Immature natural killer cell (primary cell): Measurements from ENCODE around the gene CCND3. TPM values are rescaled to one million over a fixed set of nuclear protein-coding genes. Genes with fewer than 3 reads are reported as not detected.
A peak's percentile ranks its signal among the peaks of the same experiment; 100 is the strongest.

ENCODE experiments used
- DNase-seq, 3 donors: peaks; one replicate each; pipeline ENCODE4 v3.0.0; 2022; ENCODE audit warnings: mixed read lengths in 1 of 3
- H3K27ac Mint-ChIP-seq, 6 donors: one replicate each; pipeline ENCODE4 v1.8.0; 2020; ENCODE audit warnings: mixed read lengths in 6 of 6, mild to moderate bottlenecking in 5 of 6, inconsistent platforms in 4 of 6, moderate library complexity in 3 of 6
- H3K27me3 Mint-ChIP-seq, 3 donors: one replicate each; pipeline ENCODE4 v1.8.0; 2020 to 2021; ENCODE audit warnings: low read depth in 3 of 3, mild to moderate bottlenecking in 3 of 3, mixed read lengths in 3 of 3, moderate library complexity in 3 of 3, inconsistent platforms in 1 of 3
- H3K36me3 Mint-ChIP-seq, 3 donors: one replicate each; pipeline ENCODE4 v1.8.0; 2020; ENCODE audit warnings: mixed read lengths in 3 of 3, inconsistent platforms in 2 of 3, mild to moderate bottlenecking in 2 of 3
- H3K4me1 Mint-ChIP-seq, 2 donors: one replicate each; pipeline ENCODE4 v1.8.0; 2020; ENCODE audit warnings: inconsistent platforms in 2 of 2, mild to moderate bottlenecking in 2 of 2, mixed read lengths in 2 of 2, moderate library complexity in 1 of 2
- H3K4me3 Mint-ChIP-seq, 5 donors: one replicate each; pipeline ENCODE4 v1.8.0; 2020; ENCODE audit warnings: mild to moderate bottlenecking in 5 of 5, mixed read lengths in 5 of 5, inconsistent platforms in 3 of 5, moderate library complexity in 3 of 5
- H3K9me3 Mint-ChIP-seq, 6 donors: one replicate each; pipeline ENCODE4 v1.8.0; 2020; ENCODE audit warnings: mild to moderate bottlenecking in 6 of 6, mixed read lengths in 6 of 6, inconsistent platforms in 4 of 6, moderate library complexity in 3 of 6
- polyA plus RNA-seq, 3 donors: library from polyadenylated mRNA; unstranded; fragments of 300-500 nt; fragmentation: Illumina TruSeq; gene quantifications; one replicate each; pipeline ENCODE4 v1.2.3, GENCODE V29; 2021

Gene CCND3
- polyA plus RNA-seq, 3 donors from 2014 or later = 782 to 1,087 (median 1,041) TPM

DNA sequence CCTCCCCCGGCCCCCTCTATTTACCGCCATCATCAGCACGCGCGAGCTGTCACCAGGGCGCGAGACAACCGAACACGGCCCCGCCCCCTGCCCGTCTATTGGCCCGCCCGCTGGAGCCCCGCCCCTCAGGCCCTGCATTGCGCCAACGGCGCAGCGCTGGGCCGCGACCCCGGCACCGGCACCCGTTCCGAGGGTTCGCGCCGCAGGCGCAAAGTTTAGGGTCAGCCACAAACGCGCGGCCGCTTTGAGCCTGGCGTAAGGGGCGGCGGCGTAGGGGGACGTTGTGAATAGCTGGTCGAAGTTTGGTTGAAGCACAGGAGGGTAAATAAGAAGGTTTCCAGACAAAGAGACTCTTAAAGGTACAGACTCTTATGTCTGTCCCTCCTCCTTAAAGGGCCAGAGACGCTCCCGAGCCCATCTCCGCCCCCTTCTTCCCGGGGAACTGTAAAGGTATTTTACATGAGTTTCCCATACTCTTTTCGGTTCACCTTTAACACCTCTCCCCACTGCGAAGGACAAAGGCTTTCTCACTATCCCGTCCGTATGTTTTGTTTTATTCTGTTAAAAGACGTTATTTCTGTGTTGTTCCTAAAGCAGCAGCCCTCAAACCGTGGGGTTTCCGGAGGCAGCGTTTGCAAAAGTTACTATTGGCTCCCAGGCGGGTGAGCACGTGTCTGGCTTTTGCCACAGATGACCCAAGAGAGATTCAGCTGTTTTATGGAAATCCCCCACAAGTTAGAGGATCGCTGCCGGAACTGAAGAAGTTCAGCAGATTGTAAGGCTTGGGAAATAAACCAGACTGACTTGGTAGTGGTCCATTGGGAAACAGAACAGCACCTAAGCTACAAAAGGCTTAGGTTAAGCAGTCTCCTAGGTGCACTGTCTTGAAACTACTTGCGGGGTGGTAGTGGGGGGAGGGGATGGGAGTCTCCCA lies 46.0 kb downstream of the CCND3 start, which contains the start of gene USP49:
Gene USP49, minus strand, starts transcription at position 76 of the 934 bp plus-strand sequence. CDS start 88,392 bp downstream, outside the sequence.
- Mint-ChIP-seq H3K27me3 (peaks cover 0 to 3% (median 3%) of the 10 kb centered on the region in 3 donors), H3K4me1 (peaks cover 11 to 12% of the 10 kb centered on the region in 2 donors), H3K4me3 (no peak within 1 kb of the TSS), H3K27ac (peak within 1 kb of the TSS in 4 of 6 donors; percentile 90 to 96 (median 92)), H3K36me3 (no peaks in the 10 kb centered on the region), H3K9me3 (no peaks in the 10 kb centered on the region)
- DNase-seq = peak; percentile 90 to 91 (median 91)

- no peak overlapping the region for H3K4me3 Mint-ChIP-seq
- peak overlapping the region in 3 of 6 donors; percentile 90 to 96 (median 93) for H3K27ac Mint-ChIP-seq
- peaks cover 0 to 3% (median 1%) of the 10 kb centered on the region in 3 donors for H3K27me3 Mint-ChIP-seq
- no peaks in the 10 kb centered on the region for H3K36me3 Mint-ChIP-seq
- no peaks in the 10 kb centered on the region for H3K9me3 Mint-ChIP-seq
- DNase-seq = peak in 2 of 3 donors; percentile 3 to 10
- H3K4me1 Mint-ChIP-seq = peaks cover 11 to 12% of the 10 kb centered on the region in 2 donors
Measured at GRCh38 chr6:41894366-41895299, 47.0 kb downstream of the CCND3 start.

- H3K36me3 Mint-ChIP-seq = no peaks in the 10 kb centered on the region
- no peaks in the 10 kb centered on the region for H3K9me3 Mint-ChIP-seq
- peaks cover 11 to 12% of the 10 kb centered on the region in 2 donors for H3K4me1 Mint-ChIP-seq
- DNase-seq = no peak
- H3K27ac Mint-ChIP-seq = no peak overlapping the region
- no peak overlapping the region for H3K4me3 Mint-ChIP-seq
- H3K27me3 Mint-ChIP-seq = peaks cover 0 to 3% (median 1%) of the 10 kb centered on the region in 3 donors
Measured at GRCh38 chr6:41892921-41893564, 48.6 kb downstream of the CCND3 start.

DNA sequence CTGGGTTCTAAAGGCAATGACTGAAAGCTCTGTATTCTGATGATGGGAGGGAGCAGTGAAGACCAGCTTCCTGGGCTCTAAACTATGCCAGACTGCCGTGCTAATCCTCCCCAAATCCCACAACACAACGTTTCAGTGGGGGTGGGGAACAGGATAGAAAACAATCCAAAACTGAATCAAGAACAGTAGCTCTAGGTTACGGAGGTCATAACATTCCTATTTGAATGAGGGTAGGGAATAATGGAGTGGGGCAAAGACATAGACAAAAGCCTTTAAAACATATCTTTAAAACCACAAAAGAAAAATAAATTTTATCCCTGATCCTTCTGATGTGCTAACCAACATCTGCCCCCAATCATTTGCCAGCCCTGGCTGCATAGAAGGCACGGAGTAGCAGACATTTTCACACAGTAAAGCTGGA lies 54.3 kb downstream of the CCND3 start:
- DNase-seq = no peak
- H3K36me3 Mint-ChIP-seq = peaks cover 0 to under 1% (median 0%) of the 10 kb centered on the region in 3 donors
- H3K27me3 Mint-ChIP-seq = no peaks in the 10 kb centered on the region
- no peaks in the 10 kb centered on the region for H3K9me3 Mint-ChIP-seq
- H3K27ac Mint-ChIP-seq = peak overlapping the region in 1 of 6 donors; percentile 69
- no peak overlapping the region for H3K4me3 Mint-ChIP-seq
- H3K4me1 Mint-ChIP-seq = no peaks in the 10 kb centered on the region

DNA sequence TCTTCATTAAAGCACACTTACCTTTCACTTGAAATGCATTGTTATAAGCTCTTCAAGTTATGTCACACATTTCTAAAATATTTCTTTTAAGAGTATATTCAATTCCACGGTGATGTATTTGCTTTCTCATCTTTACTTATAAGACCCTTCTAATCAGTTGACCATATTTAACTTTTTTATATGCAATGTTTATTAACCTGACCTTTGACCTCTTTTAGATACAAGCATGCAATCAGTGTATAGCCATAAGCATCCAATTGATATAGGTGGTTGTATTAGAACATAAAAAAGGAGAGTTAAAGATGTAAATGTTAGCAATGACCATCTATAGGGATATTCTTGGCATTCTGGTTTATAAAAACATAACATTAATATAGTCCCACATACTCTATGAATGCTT lies 55.7 kb downstream of the CCND3 start:
- Mint-ChIP-seq H3K4me3 (no peak overlapping the region), H3K27ac (no peak overlapping the region), H3K27me3 (no peaks in the 10 kb centered on the region), H3K4me1 (no peaks in the 10 kb centered on the region), H3K36me3 (peaks cover 0 to 4% (median 0%) of the 10 kb centered on the region in 3 donors), H3K9me3 (no peaks in the 10 kb centered on the region)
- no peak for DNase-seq

DNA sequence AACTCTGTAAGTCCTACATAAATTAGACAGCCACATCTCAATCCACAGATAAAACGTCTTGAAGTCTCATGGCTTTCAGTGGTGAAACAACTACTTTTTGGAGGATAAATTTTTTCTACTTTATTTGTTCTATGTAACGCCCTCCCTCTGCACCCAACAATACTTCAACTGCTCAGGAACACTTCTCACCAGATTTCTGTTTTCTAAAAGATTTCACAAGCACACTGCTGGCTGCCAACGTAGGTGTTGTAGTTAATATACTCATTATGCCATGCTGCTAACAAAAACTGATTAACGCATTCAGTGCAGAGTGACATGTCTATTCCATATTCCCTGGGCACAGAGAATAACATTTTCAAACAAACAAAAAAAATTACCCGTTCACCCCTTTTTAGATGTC lies 56.7 kb downstream of the CCND3 start:
- no peak for DNase-seq
- H3K36me3 Mint-ChIP-seq = peaks cover 0 to 4% (median 0%) of the 10 kb centered on the region in 3 donors
- H3K27ac Mint-ChIP-seq = no peak overlapping the region
- H3K9me3 Mint-ChIP-seq = no peaks in the 10 kb centered on the region
- no peak overlapping the region for H3K4me3 Mint-ChIP-seq
- no peaks in the 10 kb centered on the region for H3K27me3 Mint-ChIP-seq
- H3K4me1 Mint-ChIP-seq = no peaks in the 10 kb centered on the region

Other genes with a start within 250 kb of the CCND3 start
- gene TFEB, start 206.2 kb downstream of the CCND3 start, polyA plus RNA-seq = 10 to 100 TPM; 18.9 to 62.3 (median 23.9) TPM
- gene PGC, start 194.4 kb downstream of the CCND3 start, polyA plus RNA-seq = not detected
- 1 to 10 TPM in 1 of 3 donors, under 1 TPM in 1, not detected in 1; 0.80 to 2.1 TPM for gene FRS3, start 161.9 kb downstream of the CCND3 start, polyA plus RNA-seq
- not detected for gene PRICKLE4, start 161.0 kb downstream of the CCND3 start, polyA plus RNA-seq
- 100 to 1,000 TPM; 291 to 367 (median 304) TPM for gene TOMM6, start 154.1 kb downstream of the CCND3 start, polyA plus RNA-seq
- under 1 TPM; 0.22 to 0.94 (median 0.62) TPM for gene USP49, start 46.4 kb downstream of the CCND3 start, polyA plus RNA-seq
- gene MED20, start 20.7 kb downstream of the CCND3 start, polyA plus RNA-seq = 10 to 100 TPM in 2 of 3 donors, 1 to 10 TPM in 1; 5.9 to 11.5 (median 11.2) TPM
- 10 to 100 TPM; 10.1 to 16.5 (median 15.9) TPM for gene BYSL, start 20.3 kb downstream of the CCND3 start, polyA plus RNA-seq
- gene TAF8, start 108.7 kb upstream of the CCND3 start, polyA plus RNA-seq = 10 to 100 TPM in 2 of 3 donors, 1 to 10 TPM in 1; 8.5 to 23.0 (median 14.6) TPM
- gene C6orf132, start 200.8 kb upstream of the CCND3 start, polyA plus RNA-seq = under 1 TPM in 2 of 3 donors, not detected in 1; 0.06 to 0.10 TPM
- not detected for gene GUCA1A, start 231.6 kb upstream of the CCND3 start, polyA plus RNA-seq